H1 (cell line): ENCODE data around the gene FNDC3A.

ENCODE experiments used
- RAD21 ChIP-seq, 2 experiments: IDR thresholded peaks in 1 of 2; conservative IDR thresholded peaks in 1 of 2; 2 replicates each; pipeline ENCODE4 v1.6.1; 2011; ENCODE audit warnings: low read depth in 2 of 2, low read length in 2 of 2, improper control_type of control experiment in 1 of 2, inconsistent platforms in 1 of 2, mild to moderate bottlenecking in 1 of 2, moderate library complexity in 1 of 2
- SIRT6 ChIP-seq: IDR thresholded peaks from one replicate; pipeline ENCODE4 v1.7.1; 2012; ENCODE audit warnings: low read length, inconsistent platforms
- TBP ChIP-seq: IDR thresholded peaks from 2 replicates; pipeline ENCODE4 v1.6.1; 2011; ENCODE audit warnings: low read depth, low read length, improper control_type of control experiment
- TF ChIP-seq, protein P1 (sequence below), 3 experiments: IDR thresholded peaks; 1 replicate in 2 of 3; 2 replicates in 1 of 3; pipeline versions ENCODE4 v1.5.1 to v1.6.1; 2011; ENCODE audit warnings: low read length in 3 of 3, mild to moderate bottlenecking in 3 of 3, inconsistent platforms in 2 of 3, low read depth in 1 of 3, moderate library complexity in 1 of 3; ENCODE audit not compliant: insufficient read depth in 1 of 3; ENCODE audit errors: control extremely low read depth in 1 of 3

DNA sequence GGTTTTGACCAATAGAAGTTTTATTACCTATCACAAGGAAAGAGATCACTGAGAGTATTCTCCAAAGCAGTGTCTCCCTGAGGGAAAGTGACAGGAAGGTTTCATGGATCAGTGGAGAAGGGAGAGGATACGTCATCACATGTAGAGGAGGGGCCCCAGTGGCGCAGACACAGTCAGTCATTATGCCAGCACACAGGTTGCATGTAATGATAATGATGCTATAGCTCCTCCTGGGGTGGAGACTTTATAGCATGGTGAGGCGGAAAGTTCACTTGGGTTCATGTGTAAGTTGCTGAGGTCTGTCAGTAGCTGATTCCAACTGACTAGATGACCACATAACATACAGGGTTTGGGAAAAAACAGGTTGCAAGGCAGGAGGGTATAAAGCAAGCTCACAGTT lies 88.8 kb downstream of the FNDC3A start:
- no peak for TF ChIP-seq TBP
- TF ChIP-seq, protein P1, sequence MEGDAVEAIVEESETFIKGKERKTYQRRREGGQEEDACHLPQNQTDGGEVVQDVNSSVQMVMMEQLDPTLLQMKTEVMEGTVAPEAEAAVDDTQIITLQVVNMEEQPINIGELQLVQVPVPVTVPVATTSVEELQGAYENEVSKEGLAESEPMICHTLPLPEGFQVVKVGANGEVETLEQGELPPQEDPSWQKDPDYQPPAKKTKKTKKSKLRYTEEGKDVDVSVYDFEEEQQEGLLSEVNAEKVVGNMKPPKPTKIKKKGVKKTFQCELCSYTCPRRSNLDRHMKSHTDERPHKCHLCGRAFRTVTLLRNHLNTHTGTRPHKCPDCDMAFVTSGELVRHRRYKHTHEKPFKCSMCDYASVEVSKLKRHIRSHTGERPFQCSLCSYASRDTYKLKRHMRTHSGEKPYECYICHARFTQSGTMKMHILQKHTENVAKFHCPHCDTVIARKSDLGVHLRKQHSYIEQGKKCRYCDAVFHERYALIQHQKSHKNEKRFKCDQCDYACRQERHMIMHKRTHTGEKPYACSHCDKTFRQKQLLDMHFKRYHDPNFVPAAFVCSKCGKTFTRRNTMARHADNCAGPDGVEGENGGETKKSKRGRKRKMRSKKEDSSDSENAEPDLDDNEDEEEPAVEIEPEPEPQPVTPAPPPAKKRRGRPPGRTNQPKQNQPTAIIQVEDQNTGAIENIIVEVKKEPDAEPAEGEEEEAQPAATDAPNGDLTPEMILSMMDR (IDR thresholded peaks at IDR 0.05; ENCODE audit: control extremely low read depth in 1 of 3, insufficient read depth in 1 of 3, low read depth in 1 of 3, low read length in 3 of 3): no peak
- no peak for TF ChIP-seq SIRT6
- TF ChIP-seq RAD21 (IDR thresholded peaks at IDR 0.05 in 1 of 2, conservative IDR thresholded peaks at IDR 0.05 in 1 of 2; ENCODE audit: low read depth in 2 of 2, low read length in 2 of 2): no peak
